WTC11 (cell line): ENCODE data around the gene PDZD11.

Experiments
- AFF4 ChIP-seq: sonication (generic); formaldehyde crosslinking; IDR thresholded peaks from 2 replicates; pipeline ENCODE4 v1.8.1; 2023; ENCODE audit warnings: mild to moderate bottlenecking, missing genetic modification reagents, borderline replicate concordance
- ATF2 ChIP-seq: sonication (generic); formaldehyde crosslinking; IDR thresholded peaks from 2 replicates; pipeline ENCODE4 v1.8.1; 2022; ENCODE audit warnings: low read depth, missing genetic modification reagents, borderline replicate concordance
- CTCF ChIP-seq: fragments of 200-600 bp; IDR thresholded peaks from 2 replicates; pipeline ENCODE4 v1.8.0; 2022; ENCODE audit warnings: antibody characterized with exemption
- IRF2 ChIP-seq: sonication (generic); formaldehyde crosslinking; IDR thresholded peaks from 2 replicates; pipeline ENCODE4 v1.8.0; 2022; ENCODE audit warnings: low read depth, missing genetic modification reagents, borderline replicate concordance
- USF1 ChIP-seq: sonication (generic); formaldehyde crosslinking; IDR thresholded peaks from 2 replicates; pipeline ENCODE4 v1.8.0; 2022; ENCODE audit warnings: mild to moderate bottlenecking, missing genetic modification reagents
- TF ChIP-seq, protein P1 (sequence below): sonication (generic); formaldehyde crosslinking; IDR thresholded peaks from 2 replicates; pipeline ENCODE4 v1.8.1; 2023; ENCODE audit warnings: mild to moderate bottlenecking, missing genetic modification reagents, moderate library complexity
- TF ChIP-seq, protein P2 (sequence below): sonication (generic); formaldehyde crosslinking; IDR thresholded peaks from 2 replicates; pipeline ENCODE4 v1.8.0; 2023; ENCODE audit warnings: missing genetic modification reagents
- TF ChIP-seq, protein P3 (sequence below): sonication (generic); formaldehyde crosslinking; conservative IDR thresholded peaks from 2 replicates; pipeline ENCODE4 v1.8.1; 2022; ENCODE audit warnings: mild to moderate bottlenecking, missing genetic modification reagents

DNA sequence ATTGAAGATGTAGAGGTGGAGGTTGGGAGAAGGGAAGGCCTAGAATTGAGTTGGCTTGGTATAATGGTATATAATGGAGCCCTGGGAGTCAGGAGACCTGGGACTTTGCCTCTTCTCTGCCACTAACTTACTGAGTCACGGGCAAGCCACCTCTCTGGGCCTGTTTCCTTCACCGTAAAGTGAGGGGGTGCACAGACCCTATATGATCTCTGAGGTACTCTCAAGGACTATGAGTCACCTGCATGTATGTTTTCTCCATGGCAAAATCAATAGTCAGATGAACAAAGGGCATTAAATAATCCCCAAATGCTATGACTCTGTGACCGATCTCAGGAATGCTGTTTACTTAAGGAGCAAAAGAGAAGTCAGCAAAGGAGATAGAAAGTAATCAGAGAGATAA is 34.8 kb downstream of the PDZD11 start:
- TF ChIP-seq AFF4, result no peak
- no peak for TF ChIP-seq CTCF
- TF ChIP-seq USF1 (CRISPR knock-in tag), result no peak
- no peak for TF ChIP-seq IRF2 (CRISPR knock-in tag)
- TF ChIP-seq, protein P1, sequence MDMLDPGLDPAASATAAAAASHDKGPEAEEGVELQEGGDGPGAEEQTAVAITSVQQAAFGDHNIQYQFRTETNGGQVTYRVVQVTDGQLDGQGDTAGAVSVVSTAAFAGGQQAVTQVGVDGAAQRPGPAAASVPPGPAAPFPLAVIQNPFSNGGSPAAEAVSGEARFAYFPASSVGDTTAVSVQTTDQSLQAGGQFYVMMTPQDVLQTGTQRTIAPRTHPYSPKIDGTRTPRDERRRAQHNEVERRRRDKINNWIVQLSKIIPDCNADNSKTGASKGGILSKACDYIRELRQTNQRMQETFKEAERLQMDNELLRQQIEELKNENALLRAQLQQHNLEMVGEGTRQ (CRISPR knock-in tag), result no peak
- TF ChIP-seq, protein P2, sequence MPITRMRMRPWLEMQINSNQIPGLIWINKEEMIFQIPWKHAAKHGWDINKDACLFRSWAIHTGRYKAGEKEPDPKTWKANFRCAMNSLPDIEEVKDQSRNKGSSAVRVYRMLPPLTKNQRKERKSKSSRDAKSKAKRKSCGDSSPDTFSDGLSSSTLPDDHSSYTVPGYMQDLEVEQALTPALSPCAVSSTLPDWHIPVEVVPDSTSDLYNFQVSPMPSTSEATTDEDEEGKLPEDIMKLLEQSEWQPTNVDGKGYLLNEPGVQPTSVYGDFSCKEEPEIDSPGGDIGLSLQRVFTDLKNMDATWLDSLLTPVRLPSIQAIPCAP, result no peak
- TF ChIP-seq, protein P3, sequence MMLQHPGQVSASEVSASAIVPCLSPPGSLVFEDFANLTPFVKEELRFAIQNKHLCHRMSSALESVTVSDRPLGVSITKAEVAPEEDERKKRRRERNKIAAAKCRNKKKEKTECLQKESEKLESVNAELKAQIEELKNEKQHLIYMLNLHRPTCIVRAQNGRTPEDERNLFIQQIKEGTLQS (CRISPR knock-in tag), result no peak
- no peak for TF ChIP-seq ATF2 (CRISPR knock-in tag)
